Measurements from ENCODE around the gene LCT. TPM values are rescaled to one million over a fixed set of nuclear protein-coding genes. Genes with fewer than 3 reads are reported as not detected.

The LCT gene
- total RNA-seq, 1 experiment from 2014 or later = 0.04 TPM

DNA sequence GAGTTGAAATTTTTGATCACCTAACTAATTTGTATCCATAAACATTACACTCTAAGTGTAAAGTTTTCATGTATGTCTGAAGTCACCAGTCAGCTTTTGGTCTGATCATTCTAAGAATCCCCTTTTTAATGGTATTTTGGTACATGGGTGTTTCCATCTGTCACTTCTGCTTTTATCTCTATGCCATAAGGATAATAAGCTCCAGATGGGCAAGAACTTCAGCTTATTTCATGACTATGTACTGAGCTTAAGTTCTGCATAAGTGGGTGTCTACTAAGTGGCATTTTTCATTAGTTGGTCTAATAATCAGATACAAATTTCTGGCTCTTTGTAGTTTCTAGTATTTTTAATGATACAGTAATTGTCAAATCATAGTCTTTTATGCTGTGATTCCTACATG, 75.0 kb downstream of the LCT start:
- Histone ChIP-seq H3K18ac (ENCODE audit: insufficient read length, low read depth, low read length) (no peak overlapping the region), H3T11ph (ENCODE audit: low read length) (no peak overlapping the region), H2BK15ac (ENCODE audit: low read depth, low read length) (no peak overlapping the region), H2AFZ (ENCODE audit: low read length) (no peak overlapping the region), H3K27ac (ENCODE audit: insufficient read length, low read depth, low read length) (no peak overlapping the region), H4K5ac (ENCODE audit: insufficient read length, low read depth, low read length) (no peak overlapping the region), H2AK5ac (ENCODE audit: insufficient read length, low read length) (no peak overlapping the region), H3K9me3 (ENCODE audit: control insufficient read depth, low read depth, low read length) (no peaks in the 10 kb centered on the region), H4K91ac (ENCODE audit: insufficient read length, low read depth, low read length) (no peak overlapping the region), H3K27me3 (ENCODE audit: insufficient read depth, low read length) (no peaks in the 10 kb centered on the region), H3K4ac (ENCODE audit: low read depth, low read length) (no peak overlapping the region), H2BK5ac (ENCODE audit: insufficient read length, low read length) (no peak overlapping the region), H2BK20ac (ENCODE audit: low read depth, low read length, poor library complexity, severe bottlenecking) (no peak overlapping the region), H3K4me1 (ENCODE audit: insufficient read depth, low read length) (no peaks in the 10 kb centered on the region), H3K79me1 (ENCODE audit: insufficient read depth, low read depth, low read length, poor library complexity, severe bottlenecking) (peaks cover 2% of the 10 kb centered on the region), H3K9ac (ENCODE audit: extremely low read depth, insufficient read length, low read length) (no peak overlapping the region), H3K79me2 (ENCODE audit: insufficient read depth, low read length) (no peaks in the 10 kb centered on the region), H2BK120ac (ENCODE audit: low read depth, low read length, poor library complexity, severe bottlenecking) (no peak overlapping the region), H3K4me2 (ENCODE audit: insufficient read depth, insufficient read length, low read length) (no peak overlapping the region), H4K8ac (replicated peaks; ENCODE audit: insufficient read length, low read depth, low read length) (no peak overlapping the region), H3K23me2 (ENCODE audit: insufficient read length, low read depth, low read length, poor library complexity, severe bottlenecking) (no peaks in the 10 kb centered on the region), H4K20me1 (ENCODE audit: control insufficient read depth, insufficient read depth, insufficient read length) (no peaks in the 10 kb centered on the region), H3K14ac (ENCODE audit: insufficient read depth, low read length) (no peak overlapping the region), H2BK12ac (ENCODE audit: insufficient read length, low read depth, low read length) (no peak overlapping the region), H3K23ac (ENCODE audit: insufficient read length, low read depth, low read length) (no peak overlapping the region), H3K56ac (ENCODE audit: insufficient read length, low read depth, low read length) (no peak overlapping the region)
- no peaks in the 10 kb centered on the region; a peak in 1 of 4 replicates for H3K4me1 Mint-ChIP-seq
- TF ChIP-seq, protein P1, sequence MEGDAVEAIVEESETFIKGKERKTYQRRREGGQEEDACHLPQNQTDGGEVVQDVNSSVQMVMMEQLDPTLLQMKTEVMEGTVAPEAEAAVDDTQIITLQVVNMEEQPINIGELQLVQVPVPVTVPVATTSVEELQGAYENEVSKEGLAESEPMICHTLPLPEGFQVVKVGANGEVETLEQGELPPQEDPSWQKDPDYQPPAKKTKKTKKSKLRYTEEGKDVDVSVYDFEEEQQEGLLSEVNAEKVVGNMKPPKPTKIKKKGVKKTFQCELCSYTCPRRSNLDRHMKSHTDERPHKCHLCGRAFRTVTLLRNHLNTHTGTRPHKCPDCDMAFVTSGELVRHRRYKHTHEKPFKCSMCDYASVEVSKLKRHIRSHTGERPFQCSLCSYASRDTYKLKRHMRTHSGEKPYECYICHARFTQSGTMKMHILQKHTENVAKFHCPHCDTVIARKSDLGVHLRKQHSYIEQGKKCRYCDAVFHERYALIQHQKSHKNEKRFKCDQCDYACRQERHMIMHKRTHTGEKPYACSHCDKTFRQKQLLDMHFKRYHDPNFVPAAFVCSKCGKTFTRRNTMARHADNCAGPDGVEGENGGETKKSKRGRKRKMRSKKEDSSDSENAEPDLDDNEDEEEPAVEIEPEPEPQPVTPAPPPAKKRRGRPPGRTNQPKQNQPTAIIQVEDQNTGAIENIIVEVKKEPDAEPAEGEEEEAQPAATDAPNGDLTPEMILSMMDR (conservative IDR thresholded peaks at IDR 0.05) = no peak
- H3K4me3 Mint-ChIP-seq = no peak overlapping the region
- no peaks in the 10 kb centered on the region for H3K9me3 Mint-ChIP-seq
- DNase-seq = no peak
- H3K27ac Mint-ChIP-seq = no peak overlapping the region
- no peaks in the 10 kb centered on the region for H3K27me3 Mint-ChIP-seq (ENCODE audit: low read depth)
- H3K36me3 Mint-ChIP-seq (ENCODE audit: insufficient read depth in 1 of 3, low read depth in 3 of 3) = peaks cover 24 to 76% (median 54%) of the 10 kb centered on the region in 3 experiments; a peak in 6 of 7 replicates

Measured in H9 (cell line).